HG03280 (cell line): ENCODE measurements around the gene ELFN1.

Experiments
- ATAC-seq: cut with Tn5 transposase; IDR thresholded peaks from one replicate; pipeline ENCODE4 v1.9.1; 2021; ENCODE audit warnings: mild to moderate bottlenecking, moderate library complexity; ENCODE audit not compliant: unreplicated experiment

Gene ELFN1

GRCh38 chr7:1693419-1693990, 23.4 kb downstream of the ELFN1 start:
- no peak for ATAC-seq

- no peak for ATAC-seq
Measured at GRCh38 chr7:1693991-1694524, 24.0 kb downstream of the ELFN1 start.

- no peak for ATAC-seq
Measured at GRCh38 chr7:1694611-1695511, 24.8 kb downstream of the ELFN1 start.

- no peak for ATAC-seq
Measured at GRCh38 chr7:1695800-1696454, 25.9 kb downstream of the ELFN1 start.

- no peak for ATAC-seq
Measured at GRCh38 chr7:1696671-1697498, 26.8 kb downstream of the ELFN1 start.

GRCh38 chr7:1697499-1698125, 27.5 kb downstream of the ELFN1 start:
- no peak for ATAC-seq

- ATAC-seq: no peak
Measured at GRCh38 chr7:1698201-1698600, 28.1 kb downstream of the ELFN1 start.

GRCh38 chr7:1698951-1699350, 28.9 kb downstream of the ELFN1 start:
- ATAC-seq: no peak

GRCh38 chr7:1700086-1700485, 30.0 kb downstream of the ELFN1 start:
- ATAC-seq: no peak

GRCh38 chr7:1700536-1701333, 30.7 kb downstream of the ELFN1 start:
- ATAC-seq: no peak

GRCh38 chr7:1702652-1703051, 32.6 kb downstream of the ELFN1 start:
- no peak for ATAC-seq

GRCh38 chr7:1703441-1703840, 33.4 kb downstream of the ELFN1 start:
- ATAC-seq: no peak

GRCh38 chr7:1703871-1704810, 34.1 kb downstream of the ELFN1 start:
- ATAC-seq: no peak

GRCh38 chr7:1704811-1705738, 35.0 kb downstream of the ELFN1 start:
- ATAC-seq: no peak

GRCh38 chr7:1705856-1706255, 35.8 kb downstream of the ELFN1 start:
- no peak for ATAC-seq

GRCh38 chr7:1706381-1706720, 36.3 kb downstream of the ELFN1 start:
- ATAC-seq: no peak
